ENCODE results near the gene ERBB4. TPM values are rescaled to one million over a fixed set of nuclear protein-coding genes. Genes with fewer than 3 reads are reported as not detected.

The ERBB4 gene
- polyA plus RNA-seq, 1 of the 3 experiments (the other 2 are of a cell fraction) = 0.05 TPM

GRCh38 chr2:212344131-212344530, 194.5 kb downstream of the ERBB4 start:
- WGBS (ENCODE audit: low lambda C conversion rate) = 78% methylated on average over 2 of the region's 2 CpGs
- POLR2A ChIA-PET = no interaction called here

More at GRCh38 chr2:212344131-212344530, 194.5 kb downstream of the ERBB4 start:
- H3K9ac ChIP-seq = no peak overlapping the region
- no peaks in the 10 kb centered on the region; a peak in 1 of 4 replicates for H3K4me1 ChIP-seq (ENCODE audit: control insufficient read depth in 1 of 2, insufficient read depth in 2 of 2, low read depth in 1 of 2, low read length in 1 of 2)
- no peaks in the 10 kb centered on the region for H3K9me2 ChIP-seq
- H3F3A ChIP-seq (replicated peaks; ENCODE audit: insufficient read depth) = no peaks in the 10 kb centered on the region
- no peaks in the 10 kb centered on the region for H3K9me3 ChIP-seq
- H3K79me2 ChIP-seq (ENCODE audit: insufficient read depth) = no peaks in the 10 kb centered on the region
- no peak for TF ChIP-seq TEAD4 (IDR thresholded peaks at IDR 0.05; ENCODE audit: borderline replicate concordance, insufficient read depth)
- TF ChIP-seq ZBTB33 (IDR thresholded peaks at IDR 0.05; ENCODE audit: borderline replicate concordance, low read depth) = no peak
- no peak for TF ChIP-seq SIN3A (IDR thresholded peaks at IDR 0.05; ENCODE audit: borderline replicate concordance, low read depth, low read length)
- no peak for TF ChIP-seq POLR2AphosphoS5 (IDR thresholded peaks at IDR 0.05; ENCODE audit: low read depth, low read length)
- no peak for TF ChIP-seq YY1 (IDR thresholded peaks at IDR 0.05; ENCODE audit: low read depth)
- no peak for TF ChIP-seq TCF12 (IDR thresholded peaks at IDR 0.05)
- no peak for TF ChIP-seq RCOR1 (IDR thresholded peaks at IDR 0.05; ENCODE audit: low read length)
- no peak for TF ChIP-seq JUND (IDR thresholded peaks at IDR 0.05)
- TF ChIP-seq PBX3 (IDR thresholded peaks at IDR 0.05) = no peak
- TF ChIP-seq IRF3 (IDR thresholded peaks at IDR 0.05; ENCODE audit: low read depth, low read length) = no peak
- TF ChIP-seq USF1 (IDR thresholded peaks at IDR 0.05; ENCODE audit: borderline replicate concordance, low read depth) = no peak
- TF ChIP-seq RAD21 (IDR thresholded peaks at IDR 0.05; ENCODE audit: low read length) = no peak
- no peaks in the 10 kb centered on the region for H4K20me1 ChIP-seq (ENCODE audit: insufficient read depth)
- no peak overlapping the region for H3K4me3 ChIP-seq (ENCODE audit: low read depth in 2 of 2, low read length in 1 of 2)
- CTCF ChIA-PET = no interaction called here
- no peak overlapping the region for H2AFZ ChIP-seq (ENCODE audit: low read depth)
- no peaks in the 10 kb centered on the region for H3K36me3 ChIP-seq (replicated peaks in 1 of 2; ENCODE audit: control insufficient read depth in 1 of 2, insufficient read depth in 2 of 2, low read length in 1 of 2)
- no peak overlapping the region for H3K4me2 ChIP-seq
- no peak for DNase-seq
- H3K27ac ChIP-seq (ENCODE audit: low read depth in 2 of 2, low read length in 1 of 2) = no peak overlapping the region
- no peaks in the 10 kb centered on the region for H3K27me3 ChIP-seq (ENCODE audit: insufficient read depth)

All from SK-N-SH (cell line).